HCT116 (cell line): ENCODE data around the gene RBM26. TPM values are rescaled to one million over a fixed set of nuclear protein-coding genes. Genes with fewer than 3 reads are reported as not detected.

ENCODE experiments used
- ATAC-seq: fragments of 200-7000 bp; cut with Tn5 transposase; 2 replicates; pipeline ENCODE4 v1.9.1; 2020; ENCODE audit warnings: mild to moderate bottlenecking, moderate library complexity
- BruUV-seq: library from RNA; stranded (reverse); fragments of 400-500 nt; replicated peaks from 2 replicates; lab custom pipeline; 2021; lab: Mats Ljungman, UMichigan
- CTCF ChIA-PET: fragments of 300-600 bp; sonication (Branson Sonifier 250); formaldehyde crosslinking; loops from one replicate; lab custom pipeline; 2021; ENCODE audit warnings: antibody characterized with exemption; lab: Charles Lee
- POLR2A ChIA-PET: fragments of 300-600, 350-600 bp; sonication (Branson Sonifier 250); formaldehyde crosslinking; loops from one replicate; lab custom pipeline; 2021; ENCODE audit warnings: antibody characterized with exemption; lab: Charles Lee
- RAD21 ChIA-PET, 2 experiments: fragments of 300-600 bp; sonication (Branson Sonifier 250); formaldehyde crosslinking; loops; one replicate each; lab custom pipeline; 2023; ENCODE audit warnings: low total read pairs in 2 of 2; ENCODE audit not compliant: uncharacterized antibody in 2 of 2, unreplicated experiment in 2 of 2, low non-redundant PET in 1 of 2; lab: Charles Lee
- DNase-seq: peaks from one replicate; pipeline ENCODE4 v3.0.0-alpha.2; 2010; ENCODE audit warnings: low read depth, low spot score
- H2AFZ ChIP-seq: fragments of 200-600 bp; shearing (Covaris generic), sonication (generic); 2 replicates; pipeline ENCODE4 v1.6.1; 2017; ENCODE audit warnings: low read depth, mixed run types, mixed read lengths, antibody characterized with exemption, low read length; ENCODE audit not compliant: poor library complexity, severe bottlenecking
- H3K27ac ChIP-seq: 2 replicates; pipeline ENCODE4 v1.5.1; 2012; ENCODE audit warnings: low read depth, low read length
- H3K27me3 ChIP-seq: fragments of 200-600 bp; sonication (generic); 2 replicates; pipeline ENCODE4 v1.6.1; 2016; ENCODE audit warnings: mixed run types, low read length, mixed read lengths; ENCODE audit not compliant: insufficient read depth
- H3K36me3 ChIP-seq, 2 experiments: fragments of 200-500 bp in 1 of 2; fragments of 200-600 bp in 1 of 2; sonication (Bioruptor generic) in 1 of 2; sonication (generic) in 1 of 2; 2 replicates each; pipeline versions ENCODE4 v1.5.1 to v1.6.1; 2014 to 2016; ENCODE audit warnings: low read length in 2 of 2, inconsistent platforms in 1 of 2, mixed read lengths in 1 of 2, mixed run types in 1 of 2; ENCODE audit not compliant: insufficient read depth in 2 of 2, control insufficient read depth in 1 of 2
- H3K4me1 ChIP-seq, 2 experiments: fragments of 200-600 bp in 1 of 2; sonication (generic) in 1 of 2; 2 replicates each; pipeline versions ENCODE4 v1.5.1 to v1.6.1; 2012 to 2017; ENCODE audit warnings: low read length in 2 of 2, inconsistent platforms in 1 of 2, mild to moderate bottlenecking in 1 of 2, mixed read lengths in 1 of 2, mixed run types in 1 of 2, moderate library complexity in 1 of 2; ENCODE audit not compliant: insufficient read depth in 2 of 2, control insufficient read depth in 1 of 2
- H3K4me2 ChIP-seq: fragments of 200-600 bp; sonication (generic); 2 replicates; pipeline ENCODE4 v1.6.1; 2017; ENCODE audit warnings: mixed run types, low read length, mixed read lengths
- H3K4me3 ChIP-seq, 2 experiments: fragments of 200-600 bp in 1 of 2; sonication (generic) in 1 of 2; replicated peaks in 1 of 2; 2 replicates each; pipeline ENCODE4 v1.5.1; 2011 to 2016; ENCODE audit warnings: low read length in 2 of 2, control low read depth in 1 of 2, low read depth in 1 of 2, mild to moderate bottlenecking in 1 of 2, mixed read lengths in 1 of 2, mixed run types in 1 of 2
- H3K79me2 ChIP-seq: fragments of 200-600 bp; sonication (generic); 2 replicates; pipeline ENCODE4 v1.6.1; 2017; ENCODE audit warnings: mild to moderate bottlenecking, mixed run types, low read length, moderate library complexity, mixed read lengths; ENCODE audit not compliant: insufficient read depth
- H3K9ac ChIP-seq: fragments of 200-600 bp; sonication (generic); 2 replicates; pipeline ENCODE4 v1.6.1; 2016; ENCODE audit warnings: low read length, mixed read lengths
- H3K9me2 ChIP-seq: fragments of 200-600 bp; sonication (generic), shearing (Covaris generic); 2 replicates; pipeline ENCODE4 v1.6.1; 2017; ENCODE audit warnings: mixed run types, mild to moderate bottlenecking, moderate library complexity; ENCODE audit not compliant: insufficient read depth
- H3K9me3 ChIP-seq, 2 experiments: fragments of 200-500 bp in 1 of 2; fragments of 200-600 bp in 1 of 2; sonication (Bioruptor generic) in 1 of 2; sonication (generic) in 1 of 2; 2 replicates each; pipeline ENCODE4 v1.6.1; 2014 to 2017; ENCODE audit warnings: low read length in 2 of 2, mixed read lengths in 2 of 2, inconsistent platforms in 1 of 2, low read depth in 1 of 2, mild to moderate bottlenecking in 1 of 2, mixed run types in 1 of 2, moderate library complexity in 1 of 2; ENCODE audit not compliant: control insufficient read depth in 1 of 2, insufficient read depth in 1 of 2
- H4K20me1 ChIP-seq: fragments of 200-600 bp; sonication (generic), shearing (Covaris generic); 2 replicates; pipeline ENCODE4 v1.6.1; 2017; ENCODE audit warnings: mixed run types, mild to moderate bottlenecking, moderate library complexity; ENCODE audit not compliant: insufficient read depth
- ATF3 ChIP-seq: IDR thresholded peaks from 2 replicates; pipeline ENCODE4 v1.6.1; 2012
- CBX3 ChIP-seq: IDR thresholded peaks from 2 replicates; pipeline ENCODE4 v1.6.1; 2012; ENCODE audit warnings: low read depth
- CEBPB ChIP-seq: IDR thresholded peaks from 2 replicates; pipeline ENCODE4 v1.6.1; 2012; ENCODE audit warnings: low read depth
- FOSL1 ChIP-seq: IDR thresholded peaks from 2 replicates; pipeline ENCODE4 v1.6.1; 2012; ENCODE audit warnings: low read depth
- RAD21 ChIP-seq: IDR thresholded peaks from 2 replicates; pipeline ENCODE4 v1.6.1; 2012; ENCODE audit warnings: low read depth, mild to moderate bottlenecking
- ZNF274 ChIP-seq: fragments of 200-500 bp; sonication (Bioruptor generic); IDR thresholded peaks from 2 replicates; pipeline ENCODE4 v1.6.1; 2014; ENCODE audit warnings: mild to moderate bottlenecking, low read depth, low read length, inconsistent platforms
- intact Hi-C: fragments of 100-400 bp; cut with micrococcal nuclease; formaldehyde crosslinking; loops from 2 replicates; pipeline ENCODE4 v1.10.0; 2022
- total RNA-seq: library from RNA; stranded (reverse); gene quantifications from one replicate; pipeline ENCODE4 v1.2.1, GENCODE V29; 2021; ENCODE audit not compliant: unreplicated experiment
- TF ChIP-seq, protein P1 (sequence below): IDR thresholded peaks from 2 replicates; pipeline ENCODE4 v1.6.1; 2011; ENCODE audit warnings: mild to moderate bottlenecking, low read length, moderate library complexity; ENCODE audit not compliant: insufficient replicate concordance; ENCODE audit errors: extremely low read depth

RBM26 gene
- total RNA-seq, 1 experiment from 2014 or later = 52.5 TPM

DNA sequence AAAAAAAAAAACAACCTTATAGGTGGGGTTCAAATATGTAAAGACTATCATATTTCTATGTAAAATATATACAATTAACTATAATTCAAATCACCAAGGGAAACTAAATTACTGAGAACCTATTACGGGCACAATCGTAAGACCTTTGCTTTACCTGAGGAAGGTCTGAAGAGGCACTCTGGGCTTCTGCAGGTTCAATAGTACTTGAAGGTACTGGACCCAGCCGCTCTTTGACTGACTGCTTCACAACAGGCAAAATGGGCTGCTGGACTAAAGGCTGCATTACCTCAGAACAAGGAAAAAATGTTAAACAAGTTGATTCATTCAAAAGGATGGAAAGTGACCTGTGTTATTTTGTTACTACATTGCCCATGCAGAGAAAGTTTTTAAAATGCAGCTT lies 51.8 kb downstream of the RBM26 start:
- Histone ChIP-seq H3K4me3 (no peak overlapping the region), H2AFZ (no peak overlapping the region), H4K20me1 (no peaks in the 10 kb centered on the region), H3K9me3 (no peaks in the 10 kb centered on the region), H3K4me1 (no peaks in the 10 kb centered on the region), H3K27ac (no peak overlapping the region), H3K4me2 (no peak overlapping the region), H3K9me2 (no peaks in the 10 kb centered on the region), H3K36me3 (peaks cover 29 to 56% of the 10 kb centered on the region in 2 experiments), H3K79me2 (peaks cover 35% of the 10 kb centered on the region), H3K9ac (no peak overlapping the region), H3K27me3 (no peaks in the 10 kb centered on the region)
- no peak for ATAC-seq
- no TSS peak for BruUV-seq
- POLR2A ChIA-PET = no interaction called here
- intact Hi-C loops = no loop called here
- TF ChIP-seq, protein P1, sequence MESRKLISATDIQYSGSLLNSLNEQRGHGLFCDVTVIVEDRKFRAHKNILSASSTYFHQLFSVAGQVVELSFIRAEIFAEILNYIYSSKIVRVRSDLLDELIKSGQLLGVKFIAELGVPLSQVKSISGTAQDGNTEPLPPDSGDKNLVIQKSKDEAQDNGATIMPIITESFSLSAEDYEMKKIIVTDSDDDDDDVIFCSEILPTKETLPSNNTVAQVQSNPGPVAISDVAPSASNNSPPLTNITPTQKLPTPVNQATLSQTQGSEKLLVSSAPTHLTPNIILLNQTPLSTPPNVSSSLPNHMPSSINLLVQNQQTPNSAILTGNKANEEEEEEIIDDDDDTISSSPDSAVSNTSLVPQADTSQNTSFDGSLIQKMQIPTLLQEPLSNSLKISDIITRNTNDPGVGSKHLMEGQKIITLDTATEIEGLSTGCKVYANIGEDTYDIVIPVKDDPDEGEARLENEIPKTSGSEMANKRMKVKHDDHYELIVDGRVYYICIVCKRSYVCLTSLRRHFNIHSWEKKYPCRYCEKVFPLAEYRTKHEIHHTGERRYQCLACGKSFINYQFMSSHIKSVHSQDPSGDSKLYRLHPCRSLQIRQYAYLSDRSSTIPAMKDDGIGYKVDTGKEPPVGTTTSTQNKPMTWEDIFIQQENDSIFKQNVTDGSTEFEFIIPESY = no peak
- DNase-seq = no peak
- CTCF ChIA-PET = no interaction called here
- RAD21 ChIA-PET = no interaction called here

DNA sequence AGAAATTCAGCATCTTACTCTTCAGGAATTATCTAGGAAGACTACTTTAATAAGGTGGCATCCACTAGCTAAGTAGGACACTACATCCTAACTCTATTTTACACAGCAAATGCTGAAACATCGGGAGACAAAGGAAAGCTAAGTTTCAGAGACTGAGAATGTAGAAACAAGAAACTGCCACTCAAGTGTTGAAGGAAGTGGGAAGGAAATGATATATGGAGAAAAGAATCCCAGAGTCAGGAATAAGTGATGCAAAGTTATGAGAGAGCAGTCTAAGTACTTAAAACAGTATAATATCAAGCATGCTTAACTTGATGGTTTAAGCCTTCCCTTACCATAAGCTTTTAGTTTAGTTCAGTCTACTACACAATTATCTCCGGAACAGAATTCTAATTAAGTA lies 52.4 kb downstream of the RBM26 start:
- H3K4me3 ChIP-seq = no peak overlapping the region
- TF ChIP-seq ZNF274 (no peak), RAD21 (no peak), FOSL1 (no peak), CEBPB (no peak), CBX3 (no peak), ATF3 (no peak)
- H3K9me2 ChIP-seq = no peaks in the 10 kb centered on the region
- no peaks in the 10 kb centered on the region for H3K27me3 ChIP-seq
- no peak overlapping the region for H3K4me2 ChIP-seq
- ChIA-PET RAD21 (no interaction called here), CTCF (interaction anchor here (1.0 kb wide), 1 partner anchor 10 kb away, joined by 3 read pairs; no protein-coding TSS in a partner anchor), POLR2A (no interaction called here)
- H3K9ac ChIP-seq = no peak overlapping the region
- peaks cover 24 to 55% of the 10 kb centered on the region in 2 experiments for H3K36me3 ChIP-seq
- no peaks in the 10 kb centered on the region for H3K9me3 ChIP-seq
- H4K20me1 ChIP-seq = no peaks in the 10 kb centered on the region
- no TSS peak for BruUV-seq
- H3K79me2 ChIP-seq = peaks cover 39% of the 10 kb centered on the region
- DNase-seq = no peak
- no peak overlapping the region for H2AFZ ChIP-seq
- intact Hi-C loops = no loop called here
- no peak for ATAC-seq
- H3K27ac ChIP-seq = no peak overlapping the region
- no peaks in the 10 kb centered on the region for H3K4me1 ChIP-seq
